ENCODE measurements around the gene GINS2.

The GINS2 gene

DNA sequence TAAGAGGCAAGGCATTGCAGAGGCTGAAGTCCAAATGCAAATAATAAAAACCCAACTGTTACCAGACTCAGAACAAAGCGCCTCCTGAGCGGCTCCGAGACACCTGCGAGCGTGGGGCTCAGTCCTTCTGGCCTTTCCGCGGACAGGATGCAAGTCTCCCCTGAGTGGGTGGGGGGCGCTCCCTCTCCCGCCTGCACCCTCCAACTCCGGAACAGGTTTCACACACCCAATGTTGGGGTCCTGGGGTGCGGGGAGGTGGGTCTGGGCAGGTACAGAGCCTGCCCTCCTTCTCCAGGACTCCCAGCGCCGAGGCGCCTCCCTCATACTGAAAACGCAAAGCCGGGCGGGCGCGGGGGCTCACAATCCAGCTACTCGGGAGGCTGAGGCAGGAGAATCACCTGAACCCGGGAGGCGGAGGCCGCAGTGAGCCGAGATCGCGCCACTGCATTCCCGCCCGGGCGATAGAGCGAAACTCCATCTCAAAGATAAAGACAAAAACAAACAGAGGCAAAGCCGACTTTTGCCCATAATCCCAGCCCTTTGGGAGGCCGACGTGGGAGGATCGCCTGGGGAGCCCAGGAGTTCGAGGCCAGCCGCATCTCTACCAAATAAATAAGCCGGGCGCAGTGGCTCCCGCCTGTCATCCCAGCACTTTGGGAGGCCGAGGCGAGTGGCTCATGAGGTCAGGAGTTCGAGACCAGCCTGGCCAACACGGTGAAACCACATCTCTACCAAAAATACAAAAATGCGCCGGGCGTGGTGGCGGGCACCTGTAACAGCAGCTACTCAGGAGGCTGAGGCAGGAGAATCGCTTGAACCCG, 893 bp downstream of the GINS2 start:
- peak; percentile 21 for DNase-seq

DNA sequence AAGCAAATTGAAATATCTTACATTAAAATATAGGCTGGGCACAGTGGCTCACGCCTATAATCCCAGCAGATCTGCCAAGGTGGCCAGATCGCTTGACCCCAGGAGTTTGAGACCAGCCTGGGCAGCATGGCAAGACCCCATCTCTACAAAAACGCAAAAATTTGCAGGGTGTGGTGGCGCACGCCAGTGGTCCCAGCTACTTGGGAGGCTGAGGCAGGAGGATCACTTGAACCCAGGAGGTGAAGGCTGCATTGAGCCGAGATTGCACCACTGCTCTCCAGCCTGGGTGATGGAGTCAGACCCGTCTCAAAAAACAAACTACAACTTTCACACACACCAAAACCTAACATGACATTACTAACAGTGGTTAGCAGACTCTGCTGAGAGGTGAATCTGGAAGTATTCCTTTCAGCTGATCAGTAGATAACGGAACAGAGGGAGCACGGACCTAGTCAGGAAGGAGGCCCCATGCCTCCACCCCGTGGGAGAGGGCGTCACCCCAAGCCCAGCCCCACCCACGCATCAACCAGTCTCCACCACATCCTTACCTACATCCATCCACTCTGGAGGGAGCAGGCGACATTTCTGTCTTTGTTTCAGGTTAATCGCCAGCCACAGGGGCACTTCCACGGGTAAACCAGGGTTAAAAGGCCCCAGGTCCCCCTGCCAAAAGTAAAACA, 1.7 kb downstream of the GINS2 start:
- DNase-seq: peak; percentile 51

DNA sequence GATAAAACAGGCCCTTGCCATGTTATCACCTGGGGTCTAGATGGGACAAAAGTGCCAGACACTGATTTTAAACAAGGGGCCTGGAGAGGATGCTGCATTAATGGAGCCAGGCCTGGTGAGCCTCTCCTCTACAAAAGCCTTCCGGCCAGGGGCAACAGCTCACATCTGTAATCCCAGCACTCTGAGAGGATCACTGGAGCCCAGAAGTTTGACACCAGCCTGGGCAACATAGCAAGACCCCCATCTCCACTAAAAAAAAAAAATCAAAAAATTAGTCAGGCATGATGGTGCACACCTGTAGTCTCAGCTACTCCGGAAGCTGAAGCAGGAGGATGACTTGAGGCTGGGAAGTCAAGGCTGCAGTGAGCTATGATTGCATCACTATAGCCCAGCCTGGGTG, 3.5 kb downstream of the GINS2 start:
- DNase-seq: no peak

DNA sequence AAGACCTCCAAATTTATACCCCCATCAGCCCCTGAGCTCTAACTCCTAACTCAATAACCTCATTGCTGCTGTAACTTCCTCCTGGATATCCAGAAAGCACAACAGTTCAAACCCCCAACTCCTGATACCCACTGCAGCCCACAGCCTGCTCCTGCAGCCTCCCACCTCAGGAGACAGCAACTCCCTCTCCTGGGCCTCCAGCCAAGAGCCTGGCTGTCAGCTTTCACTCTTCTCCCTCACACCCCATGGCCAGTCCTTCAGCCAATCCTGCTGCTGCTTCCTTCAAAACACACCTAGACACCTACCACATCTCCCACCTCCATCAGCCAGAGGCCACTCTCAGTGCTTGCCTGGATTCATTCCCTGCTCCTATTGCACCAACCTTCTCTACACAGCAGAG, 5.4 kb downstream of the GINS2 start:
- DNase-seq: no peak

DNA sequence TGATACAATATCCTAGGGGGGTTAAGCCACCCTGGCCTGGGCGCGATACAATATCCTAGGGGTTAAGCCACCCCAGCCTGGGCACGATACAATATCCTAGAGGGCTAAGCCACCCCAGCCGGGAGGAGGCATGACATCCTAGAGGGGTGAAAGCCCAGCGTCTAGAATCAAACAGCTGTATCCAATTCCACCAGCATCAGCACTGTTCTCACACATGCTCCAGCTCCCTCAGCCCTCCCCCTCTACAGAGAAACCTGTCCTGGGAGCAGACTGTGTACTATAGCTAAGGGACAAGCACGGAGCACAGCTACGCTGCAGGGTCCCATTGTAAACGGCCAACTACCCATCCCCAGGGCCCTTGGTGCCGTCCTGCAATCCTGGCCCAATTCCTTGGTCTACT, 6.2 kb downstream of the GINS2 start:
- no peak for DNase-seq

DNA sequence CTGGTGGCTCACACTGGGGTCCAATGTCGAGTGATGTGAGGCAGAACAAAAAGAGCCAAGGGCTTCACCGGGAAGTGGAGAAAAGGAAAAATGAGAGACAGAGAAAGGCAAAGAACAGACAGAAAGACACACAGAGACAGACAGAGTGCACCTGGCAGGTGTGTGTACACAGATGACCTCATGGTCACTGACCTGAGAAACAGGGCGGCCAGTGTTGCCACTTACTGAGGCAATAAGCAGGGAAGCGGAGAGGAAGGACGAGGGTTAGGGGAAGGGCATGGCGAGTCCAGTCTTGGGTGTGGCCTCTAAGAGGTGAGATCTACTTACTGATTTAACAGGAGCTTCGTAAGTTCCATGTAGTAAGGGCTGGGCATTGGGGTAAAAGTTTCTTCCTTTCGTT, 7.5 kb downstream of the GINS2 start:
- no peak for DNase-seq

DNA sequence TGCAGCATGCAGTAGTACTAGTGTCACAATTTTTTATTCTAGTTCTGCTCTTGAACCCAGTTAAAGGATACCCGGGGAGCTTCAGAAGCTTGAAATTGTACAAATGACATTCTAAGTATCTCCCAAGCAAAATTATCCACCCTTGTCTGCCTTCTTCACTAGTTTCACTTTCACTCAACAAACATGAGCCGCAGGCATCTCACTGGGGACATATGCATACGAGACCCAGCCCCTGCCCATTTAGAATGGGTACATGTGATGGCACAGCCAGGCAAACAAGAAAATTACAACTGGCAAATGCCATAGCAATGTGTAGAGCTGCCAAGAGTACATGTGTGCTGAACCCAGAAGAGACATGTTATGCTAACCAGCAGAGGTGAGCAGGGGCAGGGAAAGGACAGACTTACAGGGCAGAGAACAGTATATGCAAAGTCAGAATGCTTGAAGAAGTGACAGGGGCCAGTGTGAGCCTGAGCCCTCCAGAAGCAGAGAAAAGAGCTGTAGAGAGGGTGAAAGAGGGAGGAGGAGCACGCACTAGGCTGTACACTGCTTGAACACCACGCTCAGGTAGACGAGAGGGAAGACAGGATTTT, 8.3 kb downstream of the GINS2 start:
- no peak for DNase-seq

DNA sequence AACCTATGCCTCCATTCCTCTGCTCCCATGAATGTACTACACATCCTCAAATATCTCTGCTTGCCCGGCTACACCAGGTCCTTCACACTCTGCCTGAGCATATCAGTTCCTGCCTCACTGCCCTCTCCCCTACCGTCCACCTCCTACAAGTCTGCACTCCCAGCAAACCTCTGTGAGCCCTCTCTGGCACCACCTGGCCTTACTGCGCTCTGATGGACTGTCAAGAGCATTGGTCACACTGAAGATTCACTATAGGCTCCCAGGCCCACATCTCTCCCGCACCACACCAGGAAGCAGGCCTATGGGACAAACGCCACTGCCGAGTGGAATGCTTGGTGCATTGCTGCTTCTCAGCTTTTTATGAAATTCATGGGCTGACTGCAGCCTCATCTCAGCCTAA, 8.9 kb downstream of the GINS2 start:
- no peak for DNase-seq

DNA sequence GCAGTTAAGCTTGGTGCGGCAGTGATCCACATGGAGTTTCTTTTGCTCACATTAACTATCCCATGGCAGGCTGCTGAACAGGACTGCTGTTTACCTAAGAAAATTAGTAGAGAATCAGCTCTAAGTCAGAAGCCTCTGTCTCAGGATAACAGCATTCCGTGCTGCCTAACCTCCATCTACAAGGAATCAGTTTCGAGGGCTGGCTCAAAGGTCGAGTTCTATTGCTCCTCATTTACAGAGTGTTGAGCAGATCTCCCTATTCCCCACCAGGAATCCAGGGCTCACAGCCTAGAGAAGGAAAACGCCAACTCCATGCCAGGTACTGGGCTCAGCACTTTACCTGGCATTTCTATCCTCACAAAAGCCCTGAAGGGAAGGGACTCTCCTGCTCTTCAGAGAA, 9.9 kb downstream of the GINS2 start:
- DNase-seq: no peak

DNA sequence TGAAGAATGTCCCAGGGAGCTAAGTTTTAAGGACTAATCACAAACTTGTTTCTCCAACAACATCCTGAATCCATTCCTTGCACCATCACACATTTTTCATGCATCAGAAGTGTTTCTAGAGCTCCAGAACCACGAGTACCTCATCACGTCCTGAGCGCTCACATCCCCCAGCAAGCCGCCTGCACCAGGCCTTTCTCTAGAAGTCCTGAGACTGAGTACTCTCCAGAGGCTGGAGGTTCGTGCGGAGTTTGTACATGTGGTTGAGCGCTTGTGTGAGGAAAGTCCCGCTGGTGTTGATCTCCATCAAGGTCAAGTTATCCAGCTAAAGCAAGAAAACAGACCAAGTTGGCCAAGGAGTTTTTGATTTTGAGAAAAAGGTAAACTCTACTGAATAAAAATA, 10.7 kb downstream of the GINS2 start:
- no peak for DNase-seq

DNA sequence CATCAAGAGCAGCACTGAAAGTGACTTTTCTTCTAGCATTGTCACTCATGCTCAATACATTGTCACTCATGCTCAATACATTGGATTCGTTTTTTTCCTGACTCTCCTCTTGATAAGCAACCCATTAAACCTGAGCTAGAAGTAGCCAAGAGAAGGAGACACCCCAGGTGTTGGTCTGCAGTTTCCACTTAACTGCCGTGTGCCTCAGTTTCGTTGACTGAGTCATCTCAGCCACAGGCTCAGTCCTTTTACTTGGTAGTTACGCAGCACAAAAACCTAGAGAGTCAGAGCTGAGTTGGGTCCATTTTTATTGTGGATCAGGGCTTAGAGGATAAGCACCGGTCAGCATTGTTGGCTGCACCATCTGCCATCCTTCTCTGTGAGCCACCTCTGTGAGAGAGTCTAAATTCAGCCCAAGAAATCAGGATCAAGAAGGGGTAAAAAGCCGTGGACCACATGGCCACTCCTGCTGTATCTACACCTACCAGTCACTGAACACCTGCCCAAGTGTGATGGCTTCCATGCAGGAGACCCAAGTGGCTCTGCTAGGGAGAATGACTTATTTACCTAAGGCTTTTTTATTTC, 11.3 kb downstream of the GINS2 start:
- peak; percentile 8 for DNase-seq

DNA sequence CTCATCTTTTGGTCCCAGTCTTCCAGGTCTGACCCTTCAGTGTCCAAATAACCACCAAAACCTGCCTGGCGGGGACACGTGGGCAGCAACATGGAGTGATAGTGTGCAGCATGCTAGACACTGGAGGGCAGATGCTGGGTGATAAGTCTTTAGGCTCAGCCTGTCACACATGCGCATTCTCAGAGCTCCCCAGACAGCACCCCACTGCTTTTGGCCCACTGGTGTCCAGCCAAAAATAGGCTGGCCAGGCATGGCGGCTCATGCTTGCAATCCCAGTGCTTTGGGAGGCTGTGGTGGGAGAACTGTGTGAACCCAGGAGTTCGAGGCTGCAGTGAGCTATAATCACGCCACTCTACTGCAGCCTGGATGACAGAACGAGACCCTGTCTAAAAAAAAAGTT, 12.3 kb downstream of the GINS2 start:
- no peak for DNase-seq

DNA sequence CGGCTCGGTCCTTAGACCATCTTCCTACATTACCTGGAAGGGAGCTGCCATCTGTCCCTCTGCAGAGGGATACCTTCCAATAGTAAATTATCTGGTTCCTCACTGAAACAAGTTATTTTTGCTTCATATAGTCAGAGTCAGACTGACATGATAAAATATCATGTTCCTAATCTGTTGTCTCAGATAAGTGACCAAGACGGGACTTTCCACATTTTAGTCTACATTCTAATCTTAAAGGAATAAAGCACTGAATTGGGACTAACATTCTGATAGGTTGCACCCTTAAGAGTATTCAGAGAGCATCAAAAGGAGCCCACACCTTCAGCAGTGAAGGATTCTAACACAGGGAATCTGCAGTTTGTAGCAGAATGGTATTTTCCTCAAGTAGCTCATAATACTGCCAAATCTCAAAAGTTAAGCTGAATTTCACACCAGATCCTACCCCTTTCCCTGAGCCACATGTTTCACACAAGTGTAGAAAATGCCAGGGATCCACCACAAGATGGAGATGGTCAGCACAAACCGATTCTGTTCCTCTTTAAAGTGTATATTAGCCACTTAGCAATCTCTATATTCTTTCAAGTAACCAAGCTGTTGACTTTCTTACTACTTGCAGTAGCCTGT, 13.4 kb downstream of the GINS2 start:
- no peak for DNase-seq

DNA sequence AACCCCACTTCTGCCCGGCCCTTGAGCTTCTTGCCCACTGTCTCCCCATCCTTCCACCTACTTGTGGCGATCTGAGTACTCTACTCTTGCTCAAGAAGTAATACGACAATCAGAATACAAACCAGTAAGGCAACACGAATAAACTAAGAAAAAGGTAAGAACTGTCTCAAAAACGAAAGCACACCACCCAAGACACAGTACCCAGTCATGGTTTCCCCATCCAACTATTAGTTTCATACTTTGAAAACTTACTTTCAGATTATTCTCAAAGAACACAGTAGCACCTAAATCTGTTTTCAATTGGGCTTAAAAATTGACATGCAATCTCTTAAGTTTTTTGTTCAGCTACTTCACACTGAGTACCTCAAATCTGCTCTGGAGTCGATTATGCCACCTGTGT, 13.9 kb downstream of the GINS2 start:
- DNase-seq: no peak

DNA sequence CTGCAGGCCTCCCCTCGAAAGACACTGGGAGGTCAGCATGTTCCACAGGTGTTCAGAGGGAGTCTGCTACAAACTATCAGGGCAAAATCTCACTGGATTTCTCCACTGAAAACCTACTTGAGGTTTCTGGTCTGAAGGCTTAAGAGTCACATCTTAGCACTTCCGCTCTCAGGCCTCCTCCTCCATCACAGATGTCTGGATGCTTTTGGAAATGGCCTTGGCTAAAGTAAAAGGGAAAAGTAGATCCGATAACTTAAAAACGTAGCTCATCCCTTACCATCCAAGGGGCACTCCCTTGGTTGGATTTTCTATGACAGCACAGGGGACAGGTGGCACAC, 14.4 kb downstream of the GINS2 start:
- no peak for DNase-seq

DNA sequence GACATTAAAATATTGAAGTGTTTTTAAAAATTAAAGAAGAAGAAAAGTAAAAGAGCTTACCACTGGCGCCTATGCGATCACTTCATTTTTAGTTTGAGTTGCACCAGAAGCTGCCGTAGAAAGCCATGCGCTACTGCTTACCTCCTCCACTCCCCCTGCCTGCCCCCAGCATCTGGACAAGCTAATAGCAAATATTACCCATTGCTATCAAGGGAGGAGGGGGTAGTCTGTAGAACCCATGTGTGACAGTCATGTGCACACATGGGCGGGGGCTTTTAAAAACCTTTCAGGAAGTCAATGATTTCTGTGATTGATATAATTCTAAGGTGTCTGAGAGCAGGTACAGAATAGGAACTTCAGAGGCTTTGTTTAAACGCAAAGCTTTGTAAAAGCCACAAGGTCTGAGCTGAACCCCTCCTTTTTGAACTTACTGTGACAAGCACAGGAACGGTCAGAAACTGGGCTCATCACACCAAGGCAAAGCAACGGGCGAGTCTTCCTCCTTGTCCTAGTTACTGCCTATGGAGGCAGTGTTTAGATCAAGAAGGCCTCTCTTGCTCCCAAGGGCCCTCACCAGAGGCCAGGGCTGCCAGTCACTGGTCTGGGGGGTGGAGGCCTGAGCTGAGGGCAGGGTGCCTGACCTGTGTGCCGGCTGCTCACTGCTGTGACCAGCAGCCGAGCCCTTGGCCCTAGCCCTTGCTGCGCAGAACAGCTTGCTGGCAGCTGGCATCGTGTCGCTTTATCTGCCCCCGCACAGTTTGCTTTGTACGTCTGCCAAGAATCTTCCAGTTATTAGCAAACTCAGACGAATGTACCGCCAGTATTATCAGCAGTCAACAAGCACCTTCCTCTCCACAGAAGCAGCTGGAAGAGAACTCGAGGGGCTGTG, 15.0 kb downstream of the GINS2 start:
- DNase-seq: no peak

DNA sequence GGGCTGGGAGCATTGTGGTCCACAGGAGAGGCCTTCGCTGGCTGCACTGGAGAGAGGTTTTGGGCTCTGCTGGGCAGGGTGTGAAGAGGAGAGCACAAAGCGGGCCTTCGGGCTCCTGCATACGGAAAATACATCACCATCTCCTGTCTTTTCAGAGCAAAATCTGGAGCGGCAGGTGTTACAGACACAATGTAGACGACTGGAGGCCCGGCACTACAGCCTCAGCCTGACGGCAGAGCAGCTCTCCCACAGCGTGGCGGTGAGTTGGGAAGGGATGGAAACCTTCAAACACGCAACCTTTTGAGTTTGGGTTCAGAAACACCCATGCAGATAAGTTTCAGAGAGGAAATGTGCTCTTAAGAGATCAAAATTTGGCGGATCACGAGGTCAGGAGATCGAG, 17.9 kb downstream of the GINS2 start:
- no peak for DNase-seq

DNA sequence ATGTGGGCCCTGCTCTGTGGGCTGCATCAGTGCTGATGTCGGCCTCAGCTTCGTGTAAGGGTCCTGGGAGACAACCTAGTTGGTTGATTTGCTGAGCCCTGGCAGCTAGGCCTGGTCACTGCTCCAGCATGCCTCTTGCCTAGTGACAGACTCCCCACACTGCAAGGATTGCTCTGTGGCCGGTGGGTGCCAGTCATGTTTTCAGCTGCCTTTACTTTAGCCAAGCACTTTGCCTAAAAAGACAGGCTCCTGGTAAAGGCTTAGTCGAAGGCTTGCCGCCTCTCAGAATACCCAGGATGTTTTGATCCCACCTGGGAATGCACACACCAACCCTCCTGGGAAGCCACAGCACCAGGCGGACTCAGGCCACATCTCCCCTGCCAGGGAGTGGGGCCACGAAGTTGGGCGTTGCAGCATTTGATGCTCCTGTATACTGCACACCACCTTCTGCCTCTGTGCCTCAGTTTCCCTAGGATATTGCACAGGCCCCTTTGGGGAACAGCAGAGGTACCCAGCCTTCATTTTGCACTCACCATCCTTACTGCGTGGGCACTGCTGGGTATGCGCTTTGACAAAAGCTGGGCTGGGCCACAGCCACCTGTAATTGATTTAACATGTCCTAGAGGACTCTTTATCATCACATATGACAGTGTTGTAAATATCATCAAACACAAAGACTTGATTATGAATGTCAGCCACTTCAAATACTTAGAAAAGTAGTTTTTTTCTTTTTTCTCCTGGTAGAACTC, 19.9 kb downstream of the GINS2 start:
- no peak for DNase-seq

DNA sequence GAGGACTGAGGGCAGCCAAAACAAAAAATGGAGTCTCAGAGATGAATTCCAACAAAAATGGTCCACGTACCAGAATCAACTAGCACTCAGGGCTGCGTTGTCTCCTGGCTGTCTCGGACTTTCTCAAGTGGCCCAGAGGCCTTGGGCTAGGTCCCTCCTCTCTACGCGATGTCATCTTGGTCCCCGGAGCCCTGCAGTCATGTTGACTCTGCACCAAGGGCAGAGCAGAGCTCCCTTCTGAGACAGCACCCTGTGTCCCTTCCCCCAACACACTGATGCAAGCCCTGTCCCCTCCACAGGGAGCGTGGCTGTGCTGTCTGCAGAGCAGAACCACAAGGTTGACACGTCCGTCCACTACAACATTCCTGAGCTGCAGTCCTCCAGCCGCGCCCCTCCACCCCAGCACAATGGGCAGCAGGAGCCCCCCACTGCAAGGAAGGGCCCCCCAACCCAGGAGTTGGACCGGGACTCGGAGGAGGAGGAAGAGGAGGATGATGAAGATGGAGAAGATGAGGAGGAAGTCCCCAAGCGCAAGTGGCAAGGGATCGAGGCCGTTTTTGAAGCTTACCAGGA, 20.8 kb downstream of the GINS2 start:
- no peak for DNase-seq

DNA sequence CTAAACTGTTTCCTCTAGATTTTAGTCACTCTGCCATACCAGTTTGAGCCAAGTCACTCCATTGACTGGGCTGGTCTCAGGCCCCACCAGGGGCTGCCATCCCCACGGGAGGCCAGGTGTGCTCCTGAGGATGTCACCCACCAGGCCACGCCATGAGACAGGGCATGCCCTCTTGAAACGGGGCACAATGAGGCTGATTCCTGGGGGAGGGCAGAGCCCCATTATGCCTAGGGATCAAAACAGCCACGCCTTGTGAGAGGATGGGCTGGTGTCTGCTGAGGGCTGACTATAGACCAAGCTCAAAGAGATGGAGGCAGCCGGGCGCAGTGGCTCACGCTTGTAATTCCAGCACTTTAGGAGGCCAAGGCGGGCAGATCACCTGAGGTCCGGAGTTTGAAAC, 21.5 kb downstream of the GINS2 start:
- DNase-seq: no peak

DNA sequence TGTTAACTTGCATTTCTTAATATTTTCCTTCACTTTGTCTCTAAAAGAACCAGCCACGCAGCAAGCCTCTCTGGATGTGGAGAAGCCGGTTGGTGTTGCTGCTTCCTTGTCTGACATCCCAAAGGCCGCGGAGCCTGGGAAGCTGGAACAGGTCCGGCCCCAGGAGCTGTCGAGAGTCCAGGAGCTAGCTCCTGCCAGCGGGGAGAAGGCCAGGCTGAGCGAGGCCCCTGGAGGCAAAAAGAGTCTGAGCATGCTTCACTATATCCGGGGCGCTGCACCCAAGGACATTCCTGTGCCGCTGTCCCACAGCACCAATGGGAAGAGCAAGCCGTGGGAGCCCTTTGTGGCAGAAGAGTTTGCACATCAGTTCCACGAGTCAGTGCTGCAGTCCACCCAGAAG, 22.8 kb downstream of the GINS2 start:
- no peak for DNase-seq

DNA sequence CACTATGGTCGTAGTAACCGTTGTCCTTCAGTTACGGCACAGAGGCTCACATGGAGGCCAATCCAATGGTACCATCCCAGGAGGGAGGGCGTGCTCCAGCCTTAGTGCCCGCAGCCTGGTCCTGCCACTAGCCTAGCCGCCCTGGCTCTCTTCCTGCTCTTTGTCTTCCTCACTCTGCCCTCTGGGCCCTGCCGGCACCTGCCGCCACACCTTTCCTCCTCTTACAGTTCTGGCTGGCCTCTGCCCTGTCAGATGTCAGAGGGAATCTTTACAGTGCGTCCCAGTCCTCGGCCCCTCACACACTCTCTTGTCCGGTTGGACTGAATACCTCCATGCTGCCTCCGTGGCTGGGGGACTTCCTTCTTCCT, 23.4 kb downstream of the GINS2 start:
- DNase-seq: no peak
